Stimulated activated memory B cell treated with anti-CD40 and anti-IgM and Interleukin-4, amounts not matched to agents 10 μg/mL and 1 μg/mL and 100 μg/mL, for 72 hours (primary cell): Measurements from ENCODE around the gene MCF2L.
"Not testable (repeated sequence)": the region's sequence is repeated elsewhere in the genome, so short reads cannot be mapped to it uniquely, and the experiment has no call there.

Experiments used
- ATAC-seq: fragments of 150-1000 bp; cut with Tn5 transposase; 2 replicates; pipeline ENCODE4 v1.10.0; 2021
- H3K27ac Mint-ChIP-seq: one replicate; pipeline ENCODE4 v1.8.0; 2022; ENCODE audit warnings: mild to moderate bottlenecking, mixed read lengths
- H3K27me3 Mint-ChIP-seq: one replicate; pipeline ENCODE4 v1.8.0; 2022; ENCODE audit warnings: mixed read lengths
- H3K36me3 Mint-ChIP-seq: one replicate; pipeline ENCODE4 v1.8.0; 2022; ENCODE audit warnings: mixed read lengths
- H3K4me1 Mint-ChIP-seq: one replicate; pipeline ENCODE4 v1.8.0; 2022; ENCODE audit warnings: mixed read lengths
- H3K4me3 Mint-ChIP-seq: one replicate; pipeline ENCODE4 v1.8.0; 2022; ENCODE audit warnings: mild to moderate bottlenecking, moderate library complexity, mixed read lengths
- H3K9me3 Mint-ChIP-seq: one replicate; pipeline ENCODE4 v1.8.0; 2022; ENCODE audit warnings: mixed read lengths

The MCF2L gene

DNA sequence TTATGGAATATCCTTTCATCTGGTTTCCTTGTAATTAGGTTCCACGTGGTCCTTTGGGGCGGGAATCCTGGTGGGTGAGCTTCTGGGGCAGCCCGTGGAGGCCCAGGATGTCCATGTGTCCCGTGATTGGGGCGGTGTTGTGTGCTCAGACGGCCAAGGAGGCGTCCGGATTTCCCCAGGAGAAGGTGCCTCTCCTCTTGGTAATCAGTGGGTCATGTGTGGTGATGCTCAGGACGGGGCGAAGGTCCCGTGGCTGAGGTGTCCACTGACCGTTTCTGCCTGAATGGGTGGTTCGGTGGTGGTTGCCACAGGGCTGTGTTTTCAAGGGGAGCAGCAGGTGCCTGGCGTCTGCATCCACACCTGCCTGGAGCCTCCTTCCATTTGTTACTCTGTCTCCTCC is 84.4 kb downstream of the MCF2L start:
- Mint-ChIP-seq H3K4me3 (no peak overlapping the region), H3K27ac (no peak overlapping the region), H3K27me3 (no peaks in the 10 kb centered on the region), H3K4me1 (no peaks in the 10 kb centered on the region), H3K9me3 (peaks cover 3% of the 10 kb centered on the region), H3K36me3 (no peaks in the 10 kb centered on the region)
- ATAC-seq, result no peak

DNA sequence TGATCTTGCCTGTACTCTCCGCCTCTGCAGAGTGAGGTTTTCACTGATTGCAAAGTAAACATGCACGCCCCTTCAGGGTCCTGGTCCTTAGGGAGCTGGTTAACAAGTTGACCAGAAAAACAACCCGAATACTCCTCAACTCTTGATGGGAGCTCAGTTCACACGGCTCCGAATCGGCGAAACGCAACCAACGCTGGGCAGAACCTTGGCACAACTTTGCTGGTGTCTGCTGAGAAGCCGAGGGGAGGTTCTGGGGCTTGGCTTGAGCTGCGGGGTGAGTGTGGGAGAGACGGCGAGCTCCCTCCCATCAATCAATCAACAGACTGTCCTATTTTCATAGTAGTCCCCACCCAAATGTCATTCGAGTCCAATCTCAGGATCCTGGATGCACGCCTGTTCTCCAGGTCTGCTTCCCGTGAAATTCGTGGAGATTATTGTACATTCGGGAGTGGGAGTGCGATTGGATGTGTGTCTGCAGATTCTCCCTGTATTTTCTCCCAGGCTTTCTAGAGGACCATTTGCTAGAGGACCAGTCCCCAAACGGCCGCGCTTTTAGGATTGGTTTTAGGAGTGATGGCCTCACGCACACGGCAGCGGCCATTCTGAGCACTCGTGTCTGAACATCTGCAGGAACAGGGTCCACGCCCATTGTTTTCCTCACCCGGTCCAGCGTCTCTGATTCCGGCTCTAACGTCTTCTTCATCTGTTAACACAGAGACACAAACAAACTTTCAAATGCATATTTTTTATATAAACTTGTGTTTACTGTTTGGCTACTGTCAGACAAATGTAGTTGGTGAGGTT is 85.0 kb downstream of the MCF2L start:
- Mint-ChIP-seq H3K36me3 (no peaks in the 10 kb centered on the region), H3K27me3 (no peaks in the 10 kb centered on the region), H3K4me3 (no peak overlapping the region), H3K27ac (no peak overlapping the region), H3K9me3 (peaks cover 3% of the 10 kb centered on the region), H3K4me1 (no peaks in the 10 kb centered on the region)
- no peak for ATAC-seq

DNA sequence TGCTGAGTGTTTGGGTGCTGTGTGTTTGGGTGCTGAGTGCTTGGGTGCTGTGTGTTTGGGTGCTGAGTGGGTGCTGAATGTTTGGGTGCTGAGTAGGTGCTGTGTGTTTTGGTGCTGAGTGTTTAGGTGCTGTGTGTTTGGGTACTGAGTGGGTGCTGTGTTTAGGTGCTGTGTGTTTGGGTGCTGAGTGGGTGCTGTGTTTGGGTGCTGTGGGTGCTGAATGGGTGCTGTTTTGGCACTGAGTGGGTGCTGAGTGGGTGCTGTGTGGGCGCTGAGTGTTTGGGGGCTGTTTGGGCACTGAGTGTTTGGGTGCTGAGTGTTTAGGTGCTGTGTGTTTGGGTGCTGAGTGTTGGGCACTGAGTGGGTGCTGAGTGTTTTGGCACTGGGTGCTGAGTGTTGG is 88.1 kb downstream of the MCF2L start:
- no peaks in the 10 kb centered on the region for H3K4me1 Mint-ChIP-seq

GRCh38 chr13:113057559-113057958 is 88.5 kb downstream of the MCF2L start:
- H3K27ac Mint-ChIP-seq, ATAC-seq, H3K27me3 Mint-ChIP-seq, H3K9me3 Mint-ChIP-seq, H3K4me3 Mint-ChIP-seq, H3K36me3 Mint-ChIP-seq, H3K4me1 Mint-ChIP-seq: not testable (repeated sequence)

More for the DNA sequence above, 88.1 kb downstream of the MCF2L start:
- Mint-ChIP-seq H3K27ac (no peak overlapping the region), H3K27me3 (no peaks in the 10 kb centered on the region), H3K4me3 (no peak overlapping the region), H3K36me3 (no peaks in the 10 kb centered on the region), H3K9me3 (no peaks in the 10 kb centered on the region)
- no peak for ATAC-seq

GRCh38 chr13:113058129-113058987 is 89.3 kb downstream of the MCF2L start:
- Mint-ChIP-seq H3K9me3 (no peaks in the 10 kb centered on the region), H3K27ac (no peak overlapping the region), H3K27me3 (no peaks in the 10 kb centered on the region), H3K4me1 (no peaks in the 10 kb centered on the region), H3K4me3 (no peak overlapping the region), H3K36me3 (no peaks in the 10 kb centered on the region)
- no peak for ATAC-seq

DNA sequence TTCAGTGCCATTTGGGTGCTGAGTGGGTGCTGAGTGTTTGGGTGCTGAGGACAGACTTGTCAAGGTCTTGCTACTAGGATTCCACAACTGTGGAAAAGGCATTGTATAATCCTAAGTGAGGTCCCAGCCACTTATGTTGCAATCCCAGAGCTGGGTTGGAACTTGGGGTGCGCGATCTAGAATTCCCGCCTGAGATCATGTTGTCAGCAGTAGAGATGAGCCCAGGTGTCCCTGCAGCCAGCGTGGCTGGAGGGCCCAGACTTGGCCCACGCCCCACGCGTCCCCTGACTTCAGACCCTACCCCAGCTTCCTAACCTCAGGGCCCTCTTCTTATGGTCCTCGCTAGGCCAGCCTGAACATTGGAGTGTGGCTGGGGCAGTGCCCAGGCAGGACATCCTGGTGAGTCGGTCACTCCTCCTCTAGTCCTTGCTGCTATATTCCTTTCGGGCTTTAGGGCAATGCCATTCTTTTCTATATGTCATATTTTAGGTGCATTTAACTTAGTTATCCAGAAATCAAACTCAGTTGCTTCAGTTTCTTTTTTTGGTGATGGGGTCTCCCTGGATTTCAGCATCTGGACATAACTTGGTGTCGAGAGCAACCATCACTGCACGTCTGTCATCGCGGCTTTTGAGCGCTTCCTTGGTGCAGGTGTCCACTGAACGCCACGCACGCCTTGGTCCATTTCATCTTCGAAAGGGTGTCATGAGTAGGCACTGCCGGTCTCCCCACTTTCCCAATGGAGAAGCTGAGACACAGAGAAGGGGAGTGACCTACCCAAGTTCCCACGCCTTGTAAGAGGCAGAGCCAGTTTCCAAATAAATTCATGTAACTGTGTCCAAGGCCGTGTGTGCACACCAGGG is 90.2 kb downstream of the MCF2L start:
- Mint-ChIP-seq H3K27me3 (no peaks in the 10 kb centered on the region), H3K4me3 (no peak overlapping the region), H3K9me3 (no peaks in the 10 kb centered on the region), H3K4me1 (no peaks in the 10 kb centered on the region), H3K36me3 (no peaks in the 10 kb centered on the region), H3K27ac (no peak overlapping the region)
- peak; percentile 20 for ATAC-seq

DNA sequence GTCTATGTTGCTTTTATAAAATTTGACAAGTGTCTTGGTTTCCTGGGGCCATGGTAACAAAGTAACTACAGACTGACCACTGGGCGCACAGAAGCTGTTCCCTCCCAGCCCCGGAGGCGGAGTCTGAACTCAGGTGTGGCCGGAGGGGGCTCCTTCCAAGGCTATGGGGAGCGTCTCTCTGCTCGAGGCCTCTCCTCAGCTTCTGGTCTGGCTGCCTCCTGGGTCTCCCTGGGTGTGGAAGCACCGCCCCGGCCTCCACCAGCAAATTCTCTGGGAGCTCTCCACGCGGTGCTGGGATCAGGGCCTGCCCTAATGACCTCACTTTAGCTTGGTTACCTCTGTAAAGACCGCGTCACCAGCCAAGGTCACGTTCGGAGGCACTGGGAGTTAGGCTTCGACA is 90.9 kb downstream of the MCF2L start:
- Mint-ChIP-seq H3K9me3 (no peaks in the 10 kb centered on the region), H3K36me3 (no peaks in the 10 kb centered on the region), H3K4me1 (no peaks in the 10 kb centered on the region), H3K27me3 (no peaks in the 10 kb centered on the region), H3K27ac (no peak overlapping the region), H3K4me3 (no peak overlapping the region)
- no peak for ATAC-seq

DNA sequence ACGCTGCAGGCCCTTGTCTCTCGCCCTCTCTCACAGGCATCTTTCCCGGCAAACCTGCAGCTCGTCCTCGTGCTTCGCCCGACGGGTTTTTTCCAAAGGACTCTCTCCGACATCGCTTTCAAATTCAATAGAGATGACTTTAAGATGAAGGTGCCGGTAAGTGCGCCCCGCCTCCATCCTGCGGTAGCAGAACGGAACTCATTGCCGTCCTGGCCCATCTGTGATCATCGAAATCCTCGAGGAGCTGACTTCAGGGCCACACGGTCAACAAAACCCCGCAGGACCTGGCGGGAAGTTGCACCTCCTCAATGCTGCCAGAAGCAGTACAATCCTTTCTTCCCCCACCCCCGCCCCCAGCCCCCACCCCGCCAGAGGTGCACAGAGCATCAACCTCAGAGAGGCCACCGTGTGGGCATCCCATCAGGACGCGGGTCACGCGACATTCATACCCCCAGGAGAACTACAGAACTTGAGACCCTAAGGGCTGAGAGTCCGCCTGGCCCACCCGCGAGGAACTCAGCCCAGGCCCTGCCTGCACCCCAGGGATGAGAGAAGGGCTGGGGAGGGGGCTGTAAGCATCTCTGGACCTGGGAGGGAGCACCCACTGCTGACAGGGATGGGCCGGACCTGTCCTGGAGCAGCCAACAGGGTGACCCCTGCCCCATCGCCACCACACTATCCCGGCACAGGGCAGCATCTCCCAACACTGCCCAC is 91.7 kb downstream of the MCF2L start:
- Mint-ChIP-seq H3K9me3 (no peaks in the 10 kb centered on the region), H3K4me1 (no peaks in the 10 kb centered on the region), H3K4me3 (no peak overlapping the region), H3K27me3 (no peaks in the 10 kb centered on the region), H3K27ac (no peak overlapping the region), H3K36me3 (no peaks in the 10 kb centered on the region)
- peak; percentile 16 for ATAC-seq

- H3K4me1 Mint-ChIP-seq, result no peaks in the 10 kb centered on the region
These were observed 92.2 kb downstream of the MCF2L start for GRCh38 chr13:113061271-113061625.

DNA sequence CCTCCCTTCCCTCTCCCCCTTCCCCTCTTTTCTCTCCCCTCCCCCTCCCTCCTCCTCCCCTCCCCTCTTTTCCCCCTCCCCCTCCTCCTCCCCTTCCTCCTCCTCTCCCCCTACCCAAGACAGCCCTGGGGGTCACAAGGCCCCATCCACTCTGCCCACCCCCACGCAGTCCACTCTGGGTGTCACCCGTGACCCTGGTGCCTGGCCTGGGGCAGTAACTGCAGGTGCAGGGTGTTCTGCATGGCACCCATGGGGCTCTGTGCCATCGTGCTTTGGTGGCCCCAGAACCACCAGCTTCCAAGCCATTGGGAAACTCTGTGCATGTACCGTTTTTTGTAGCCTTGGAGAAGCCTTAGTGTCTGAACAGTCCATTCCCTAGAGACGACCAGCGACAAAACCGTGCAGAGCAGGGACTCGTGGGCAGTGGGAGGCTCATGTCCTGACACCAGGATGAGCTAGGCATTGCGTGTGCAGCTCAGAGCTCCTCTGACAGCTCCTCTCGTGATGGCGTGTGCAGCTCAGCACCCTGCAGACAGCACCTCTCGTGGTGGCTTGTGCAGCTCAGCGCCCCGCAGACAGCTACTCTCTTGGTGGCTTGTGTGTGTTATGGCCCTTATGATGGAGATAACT is 92.9 kb downstream of the MCF2L start:
- Mint-ChIP-seq H3K4me1 (no peaks in the 10 kb centered on the region), H3K27ac (no peak overlapping the region), H3K9me3 (no peaks in the 10 kb centered on the region), H3K4me3 (no peak overlapping the region), H3K27me3 (no peaks in the 10 kb centered on the region), H3K36me3 (no peaks in the 10 kb centered on the region)
- ATAC-seq, result no peak

More at GRCh38 chr13:113061271-113061625, 92.2 kb downstream of the MCF2L start:
- no peaks in the 10 kb centered on the region for H3K9me3 Mint-ChIP-seq
- no peaks in the 10 kb centered on the region for H3K36me3 Mint-ChIP-seq
- no peak for ATAC-seq
- no peak overlapping the region for H3K27ac Mint-ChIP-seq
- H3K4me3 Mint-ChIP-seq, result no peak overlapping the region
- no peaks in the 10 kb centered on the region for H3K27me3 Mint-ChIP-seq

DNA sequence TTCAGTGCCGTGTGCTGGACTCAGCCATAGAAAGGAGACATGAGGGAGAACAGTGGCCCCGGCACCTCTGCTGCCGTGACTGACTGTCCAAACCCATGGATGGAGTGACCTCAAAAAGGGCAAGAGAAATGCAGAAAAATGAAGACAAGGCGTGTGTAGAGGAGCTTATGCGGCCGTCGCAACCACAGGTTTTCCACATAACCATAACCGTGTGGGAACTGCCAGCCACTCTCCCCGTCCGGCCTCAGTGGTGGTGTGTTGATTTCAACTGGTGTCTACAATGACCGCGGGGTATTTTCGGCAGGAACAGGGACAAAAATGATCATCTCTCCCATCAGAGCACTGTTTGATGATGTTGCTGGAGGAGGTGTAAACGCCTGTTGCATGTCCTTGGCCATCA is 93.7 kb downstream of the MCF2L start:
- Mint-ChIP-seq H3K9me3 (no peaks in the 10 kb centered on the region), H3K36me3 (no peaks in the 10 kb centered on the region), H3K4me1 (no peaks in the 10 kb centered on the region), H3K27me3 (no peaks in the 10 kb centered on the region), H3K4me3 (no peak overlapping the region), H3K27ac (no peak overlapping the region)
- ATAC-seq, result no peak

GRCh38 chr13:113063091-113063491 is 94.1 kb downstream of the MCF2L start:
- no peak overlapping the region for H3K27ac Mint-ChIP-seq
- H3K9me3 Mint-ChIP-seq, result no peaks in the 10 kb centered on the region
- H3K4me3 Mint-ChIP-seq, result no peak overlapping the region
- H3K4me1 Mint-ChIP-seq, result no peaks in the 10 kb centered on the region
- no peaks in the 10 kb centered on the region for H3K27me3 Mint-ChIP-seq
- no peaks in the 10 kb centered on the region for H3K36me3 Mint-ChIP-seq
- no peak for ATAC-seq

GRCh38 chr13:113064000-113064533 is 95.1 kb downstream of the MCF2L start:
- Mint-ChIP-seq H3K4me3 (no peak overlapping the region), H3K27ac (no peak overlapping the region), H3K36me3 (no peaks in the 10 kb centered on the region), H3K27me3 (no peaks in the 10 kb centered on the region), H3K4me1 (no peaks in the 10 kb centered on the region), H3K9me3 (no peaks in the 10 kb centered on the region)
- no peak for ATAC-seq
